Naive B cell (primary cell): ENCODE data around the gene ATG4C. TPM values are rescaled to one million over a fixed set of nuclear protein-coding genes. Genes with fewer than 3 reads are reported as not detected.
A peak's percentile ranks its signal among the peaks of the same experiment; 100 is the strongest.
"Not testable (repeated sequence)": the region's sequence is repeated elsewhere in the genome, so short reads cannot be mapped to it uniquely, and the experiment has no call there.

Source experiments
- ATAC-seq, 2 donors: fragments of 150-1000 bp; cut with Tn5 transposase; 2 replicates each; pipeline ENCODE4 v1.10.0; 2021; ENCODE audit warnings: low read depth in 2 of 2, mild to moderate bottlenecking in 2 of 2, moderate library complexity in 2 of 2
- DNase-seq: peaks from one replicate; pipeline ENCODE4 v3.0.0; 2022
- H3K27ac Mint-ChIP-seq, 6 donors: one replicate each; pipeline ENCODE4 v1.8.0; 2020 to 2022; ENCODE audit warnings: mild to moderate bottlenecking in 6 of 6, mixed read lengths in 6 of 6, moderate library complexity in 5 of 6, inconsistent platforms in 2 of 6
- H3K27me3 Mint-ChIP-seq, 3 donors: one replicate each; pipeline ENCODE4 v1.8.0; 2021 to 2022; ENCODE audit warnings: mixed read lengths in 3 of 3, mild to moderate bottlenecking in 1 of 3
- H3K36me3 Mint-ChIP-seq, 2 donors: one replicate each; pipeline ENCODE4 v1.8.0; 2020 to 2022; ENCODE audit warnings: mixed read lengths in 2 of 2, inconsistent platforms in 1 of 2, mild to moderate bottlenecking in 1 of 2
- H3K4me1 Mint-ChIP-seq, 3 donors: one replicate each; pipeline ENCODE4 v1.8.0; 2020 to 2022; ENCODE audit warnings: mixed read lengths in 3 of 3, inconsistent platforms in 1 of 3, mild to moderate bottlenecking in 1 of 3, moderate library complexity in 1 of 3
- H3K4me3 Mint-ChIP-seq, 8 donors: one replicate each; pipeline ENCODE4 v1.8.0; 2020 to 2022; ENCODE audit warnings: mild to moderate bottlenecking in 8 of 8, mixed read lengths in 8 of 8, moderate library complexity in 8 of 8, inconsistent platforms in 2 of 8
- H3K9me3 Mint-ChIP-seq, 7 donors: one replicate each; pipeline ENCODE4 v1.8.0; 2020 to 2022; ENCODE audit warnings: mixed read lengths in 7 of 7, mild to moderate bottlenecking in 5 of 7, inconsistent platforms in 2 of 7, moderate library complexity in 1 of 7
- polyA plus RNA-seq, 6 donors: library from polyadenylated mRNA; unstranded; fragments of 300-500 nt; fragmentation: Illumina TruSeq; gene quantifications; one replicate each; pipeline ENCODE4 v1.2.3, GENCODE V29; 2021; ENCODE audit warnings: low read depth in 6 of 6

The ATG4C gene
- polyA plus RNA-seq, 6 donors from 2014 or later = 28.9 to 63.5 (median 38.2) TPM

GRCh38 chr1:62784509-62785365 is 805 bp downstream of the ATG4C start:
- H3K4me3 Mint-ChIP-seq = no peak overlapping the region
- no peaks in the 10 kb centered on the region for H3K9me3 Mint-ChIP-seq
- peaks cover 10 to 29% (median 28%) of the 10 kb centered on the region in 3 donors for H3K4me1 Mint-ChIP-seq
- ATAC-seq (peak in 1 of 2 donors; percentile 10), DNase-seq (no peak)
- H3K27me3 Mint-ChIP-seq = no peaks in the 10 kb centered on the region
- no peaks in the 10 kb centered on the region for H3K36me3 Mint-ChIP-seq
- H3K27ac Mint-ChIP-seq = no peak overlapping the region

DNA sequence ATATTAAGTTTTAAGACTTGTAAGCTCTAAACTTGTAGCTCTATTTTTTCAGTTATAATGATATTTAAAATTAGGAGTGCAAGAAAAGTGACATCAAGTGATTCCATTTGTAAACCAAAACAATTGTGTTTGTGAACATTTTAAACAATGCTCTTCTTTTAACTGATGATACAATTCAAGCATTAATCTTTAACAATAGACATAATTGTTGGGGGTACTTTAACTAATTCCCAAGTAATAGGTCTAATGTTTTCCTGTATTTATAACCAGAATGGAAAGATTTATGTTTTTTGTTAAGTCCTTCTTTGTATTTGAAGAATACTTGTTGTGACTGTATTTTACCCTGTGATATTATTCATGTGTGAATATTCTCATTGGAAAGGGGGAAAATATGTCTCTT is 6.8 kb downstream of the ATG4C start:
- H3K9me3 Mint-ChIP-seq = no peaks in the 10 kb centered on the region
- peaks cover 47 to 76% (median 68%) of the 10 kb centered on the region in 3 donors for H3K4me1 Mint-ChIP-seq
- peaks cover 0 to 5% of the 10 kb centered on the region in 2 donors for H3K36me3 Mint-ChIP-seq
- DNase-seq (no peak), ATAC-seq (no peak)
- no peak overlapping the region for H3K4me3 Mint-ChIP-seq
- no peaks in the 10 kb centered on the region for H3K27me3 Mint-ChIP-seq
- no peak overlapping the region for H3K27ac Mint-ChIP-seq

GRCh38 chr1:62794053-62794452 is 10.1 kb downstream of the ATG4C start:
- ATAC-seq (peak; percentile 85 to 91), DNase-seq (peak; percentile 47)
- Mint-ChIP-seq H3K36me3 (peaks cover 0 to 5% of the 10 kb centered on the region in 2 donors), H3K9me3 (no peaks in the 10 kb centered on the region), H3K4me1 (peaks cover 38 to 71% (median 49%) of the 10 kb centered on the region in 3 donors), H3K27me3 (no peaks in the 10 kb centered on the region), H3K27ac (peak overlapping the region; percentile 60 to 94 (median 88)), H3K4me3 (peak overlapping the region; percentile 28 to 77 (median 64))

- H3K36me3 Mint-ChIP-seq = peaks cover 0 to 3% of the 10 kb centered on the region in 2 donors
- H3K27ac Mint-ChIP-seq = peak overlapping the region; percentile 75 to 98 (median 93)
- ATAC-seq (peak in 1 of 2 donors; percentile 13), DNase-seq (peak; percentile 71)
- peak overlapping the region; percentile 29 to 85 (median 63) for H3K4me3 Mint-ChIP-seq
- H3K27me3 Mint-ChIP-seq = no peaks in the 10 kb centered on the region
- H3K9me3 Mint-ChIP-seq = no peaks in the 10 kb centered on the region
- H3K4me1 Mint-ChIP-seq = peaks cover 50 to 76% (median 56%) of the 10 kb centered on the region in 3 donors
Measured at GRCh38 chr1:62796221-62796620, 12.3 kb downstream of the ATG4C start.

DNA sequence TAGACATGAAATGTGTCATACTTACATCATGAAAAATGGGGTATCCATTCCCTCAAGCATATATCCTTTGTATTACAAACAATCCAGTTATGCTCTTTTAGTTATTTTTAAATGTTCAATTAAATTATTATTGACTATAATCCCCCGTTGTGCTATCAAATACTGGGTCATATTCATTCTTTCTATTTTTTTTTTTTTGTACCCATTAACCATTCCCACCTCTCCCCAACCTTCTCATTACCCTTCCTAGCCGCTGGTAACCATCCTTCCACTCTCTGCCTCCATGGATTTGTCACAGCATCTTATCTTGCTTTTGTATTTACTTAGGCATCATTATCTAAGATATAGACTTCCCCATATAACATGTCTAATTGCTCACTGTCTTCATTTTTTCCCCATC is 15.8 kb downstream of the ATG4C start:
- Mint-ChIP-seq H3K4me3 (peak overlapping the region in 5 of 8 donors; percentile 9 to 71 (median 44)), H3K9me3 (peaks cover 0 to 4% (median 0%) of the 10 kb centered on the region in 7 donors), H3K36me3 (peaks cover 0 to 4% of the 10 kb centered on the region in 2 donors), H3K27me3 (no peaks in the 10 kb centered on the region), H3K4me1 (peaks cover 33 to 66% (median 39%) of the 10 kb centered on the region in 3 donors), H3K27ac (peak overlapping the region; percentile 35 to 87 (median 68))
- ATAC-seq = no peak
- no peak for DNase-seq

GRCh38 chr1:62800281-62800680 is 16.3 kb downstream of the ATG4C start:
- peak overlapping the region; percentile 19 to 87 (median 70) for H3K4me3 Mint-ChIP-seq
- H3K27me3 Mint-ChIP-seq = no peaks in the 10 kb centered on the region
- peaks cover 30 to 60% (median 37%) of the 10 kb centered on the region in 3 donors for H3K4me1 Mint-ChIP-seq
- peak overlapping the region; percentile 82 to 95 (median 89) for H3K27ac Mint-ChIP-seq
- ATAC-seq = peak; percentile 12 to 18
- peak; percentile 37 for DNase-seq
- H3K9me3 Mint-ChIP-seq = peaks cover 0 to 4% (median 0%) of the 10 kb centered on the region in 7 donors
- peaks cover 0 to 4% of the 10 kb centered on the region in 2 donors for H3K36me3 Mint-ChIP-seq

DNA sequence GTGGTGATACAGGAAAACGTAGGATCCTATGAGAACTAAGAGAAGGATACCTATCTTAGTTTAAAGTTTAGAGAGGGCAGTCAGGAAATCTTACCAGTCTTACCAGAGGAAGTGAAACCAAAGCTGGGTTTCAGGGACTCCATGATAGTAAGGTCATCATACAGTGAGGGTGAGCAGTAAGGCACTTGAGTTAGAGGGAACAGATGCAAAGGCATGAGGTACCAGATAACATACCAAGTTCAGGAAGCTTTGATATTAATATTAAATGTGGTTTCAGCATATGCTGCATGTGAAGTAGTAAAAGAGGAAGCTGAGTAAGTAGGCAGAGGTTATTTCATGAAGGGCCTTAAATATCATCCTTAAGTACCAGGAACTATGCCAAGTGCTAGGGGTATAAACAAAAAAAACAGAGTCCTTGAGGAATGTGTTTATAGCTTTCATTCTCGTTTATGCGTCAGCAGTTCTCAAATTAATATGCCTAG is 16.9 kb downstream of the ATG4C start:
- peak; percentile 84 for DNase-seq
- Mint-ChIP-seq H3K9me3 (peaks cover 0 to 4% (median 0%) of the 10 kb centered on the region in 7 donors), H3K4me1 (peaks cover 29 to 58% (median 37%) of the 10 kb centered on the region in 3 donors), H3K4me3 (peak overlapping the region; percentile 19 to 87 (median 70)), H3K36me3 (peaks cover 3 to 7% of the 10 kb centered on the region in 2 donors), H3K27ac (peak overlapping the region; percentile 82 to 95 (median 89)), H3K27me3 (no peaks in the 10 kb centered on the region)
- ATAC-seq = peak; percentile 94 to 98

GRCh38 chr1:62809788-62810187 is 25.9 kb downstream of the ATG4C start:
- peaks cover 20 to 21% of the 10 kb centered on the region in 2 donors for H3K36me3 Mint-ChIP-seq
- ATAC-seq = peak; percentile 75
- DNase-seq = peak; percentile 36
- H3K27ac Mint-ChIP-seq = peak overlapping the region in 5 of 6 donors; percentile 8 to 86 (median 83)
- H3K9me3 Mint-ChIP-seq = peaks cover 0 to 5% (median 0%) of the 10 kb centered on the region in 7 donors
- H3K4me3 Mint-ChIP-seq = peak overlapping the region; percentile 21 to 82 (median 67)
- H3K4me1 Mint-ChIP-seq = peaks cover 34 to 58% (median 42%) of the 10 kb centered on the region in 3 donors
- no peaks in the 10 kb centered on the region for H3K27me3 Mint-ChIP-seq

- Mint-ChIP-seq H3K4me1 (peaks cover 33 to 57% (median 42%) of the 10 kb centered on the region in 3 donors), H3K27me3 (no peaks in the 10 kb centered on the region), H3K4me3 (peak overlapping the region in 6 of 8 donors; percentile 42 to 81 (median 63)), H3K36me3 (peaks cover 20 to 24% of the 10 kb centered on the region in 2 donors), H3K9me3 (peaks cover 0 to 5% (median 0%) of the 10 kb centered on the region in 7 donors), H3K27ac (peak overlapping the region; percentile 45 to 96 (median 82))
- DNase-seq (peak; percentile 47), ATAC-seq (peak; percentile 87 to 90)
Measured at GRCh38 chr1:62810420-62811274, 26.7 kb downstream of the ATG4C start.

DNA sequence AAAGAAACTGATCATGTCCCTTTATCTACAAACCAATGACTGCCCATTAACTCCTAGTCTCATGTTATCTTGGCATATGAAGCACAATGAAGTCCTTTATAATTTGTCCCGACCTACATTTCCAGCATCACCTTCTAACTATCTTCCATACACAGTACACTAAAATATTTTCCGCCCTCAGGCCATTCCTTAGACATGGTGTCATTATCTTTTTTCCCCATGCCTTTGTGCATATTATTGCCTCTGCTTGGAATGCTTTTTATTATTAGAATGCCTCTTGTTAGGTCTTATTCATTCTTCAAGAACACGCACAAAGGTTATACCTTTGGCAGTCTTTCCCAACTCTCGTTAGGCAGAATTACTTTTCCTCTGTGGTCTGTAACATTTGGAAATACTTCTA is 39.6 kb downstream of the ATG4C start:
- Mint-ChIP-seq H3K27me3 (no peaks in the 10 kb centered on the region), H3K4me1 (peaks cover 9 to 20% (median 12%) of the 10 kb centered on the region in 3 donors), H3K4me3 (no peak overlapping the region), H3K27ac (no peak overlapping the region), H3K9me3 (peaks cover 0 to 8% (median 0%) of the 10 kb centered on the region in 7 donors), H3K36me3 (peaks cover 5 to 29% of the 10 kb centered on the region in 2 donors)
- ATAC-seq = no peak
- DNase-seq = no peak

DNA sequence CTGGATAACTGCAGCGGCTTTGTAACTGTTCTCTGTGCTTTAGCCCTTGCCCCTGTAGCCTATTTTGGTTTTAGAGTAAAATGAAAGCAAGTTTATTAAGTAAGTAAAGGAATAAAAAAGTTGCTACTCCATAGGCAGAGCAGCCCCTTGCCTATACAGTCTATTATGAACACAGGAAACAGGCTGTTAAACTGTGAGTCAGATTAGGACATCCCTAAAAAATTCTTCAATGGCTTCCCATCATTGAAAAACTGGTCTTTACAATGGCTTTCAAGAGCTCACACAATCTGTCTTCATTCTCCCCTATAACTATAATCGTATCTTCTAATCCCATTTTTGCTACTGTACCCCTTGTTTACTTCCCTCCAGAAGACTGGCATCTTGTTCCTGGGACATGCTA is 43.0 kb downstream of the ATG4C start:
- ATAC-seq = no peak
- H3K4me3 Mint-ChIP-seq = no peak overlapping the region

DNA sequence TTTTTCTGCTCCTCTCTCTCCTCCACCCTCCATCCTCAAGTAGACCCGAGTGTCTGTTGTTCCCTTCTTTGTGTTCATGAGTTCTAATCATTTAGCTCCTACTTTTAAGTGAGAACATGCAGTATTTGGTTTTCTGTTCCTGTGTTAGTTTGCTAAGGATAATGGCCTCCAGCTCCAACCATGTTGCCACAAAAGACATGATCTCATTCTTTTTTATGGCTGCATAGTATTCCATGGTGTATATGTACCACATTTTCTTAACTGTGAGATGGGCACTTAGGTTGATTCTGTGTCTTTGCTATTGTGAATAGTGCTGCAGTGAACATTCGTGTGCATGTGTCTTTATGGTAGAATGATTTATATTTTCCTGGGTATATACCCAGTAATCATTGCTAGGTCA is 43.9 kb downstream of the ATG4C start:
- H3K27me3 Mint-ChIP-seq, H3K4me3 Mint-ChIP-seq, DNase-seq, ATAC-seq, H3K9me3 Mint-ChIP-seq: not testable (repeated sequence)
- Mint-ChIP-seq H3K4me1 (peaks cover 9 to 20% (median 15%) of the 10 kb centered on the region in 3 donors), H3K36me3 (peaks cover 12 to 21% of the 10 kb centered on the region in 2 donors), H3K27ac (peak overlapping the region in 1 of 6 donors; percentile 57)

More for the DNA sequence above, 43.0 kb downstream of the ATG4C start:
- peaks cover 8 to 21% of the 10 kb centered on the region in 2 donors for H3K36me3 Mint-ChIP-seq
- peak overlapping the region in 2 of 6 donors; percentile 11 to 20 for H3K27ac Mint-ChIP-seq
- peaks cover 9 to 20% (median 15%) of the 10 kb centered on the region in 3 donors for H3K4me1 Mint-ChIP-seq
- DNase-seq = no peak
- H3K27me3 Mint-ChIP-seq = no peaks in the 10 kb centered on the region
- peaks cover 0 to 8% (median 0%) of the 10 kb centered on the region in 7 donors for H3K9me3 Mint-ChIP-seq
